HUDEP-2 (cell line): ENCODE results near the gene MYOZ2.

Experiments
- DNase-seq, 76 experiments: peaks; one replicate each; lab custom pipeline; 2025; ENCODE audit not compliant: unreplicated experiment in 76 of 76; lab: John Stamatoyannopoulos, UW

The MYOZ2 gene

GRCh38 chr4:119135721-119136121 is at the start of gene MYOZ2:
MYOZ2 (plus strand) TSS chr4:119135832; CDS start chr4:119136526, 694 bp downstream.
- DNase-seq: no peak

DNA sequence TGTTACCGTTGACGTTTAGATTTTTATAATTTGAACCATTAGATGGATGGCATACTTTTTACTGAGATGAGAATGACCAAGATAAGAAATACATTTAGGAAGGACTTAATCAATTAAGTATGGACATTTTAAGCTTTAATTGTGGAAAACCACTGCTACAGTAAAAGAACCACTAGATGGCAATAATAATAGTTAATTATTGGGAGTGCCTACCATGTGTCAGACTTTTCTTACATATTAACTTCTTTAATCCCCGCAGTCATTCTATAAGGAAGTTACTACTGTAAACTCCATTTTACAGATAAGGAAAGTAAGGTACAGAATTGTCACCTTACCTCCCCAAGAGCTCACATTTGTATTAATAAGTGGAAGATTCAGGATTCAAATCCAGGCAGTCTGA is 48.5 kb upstream of the MYOZ2 start:
- DNase-seq: no peak

GRCh38 chr4:119087656-119088055 is 48.0 kb upstream of the MYOZ2 start:
- DNase-seq: no peak

- DNase-seq: no peak
Measured at GRCh38 chr4:119093042-119093827, 42.4 kb upstream of the MYOZ2 start.

DNA sequence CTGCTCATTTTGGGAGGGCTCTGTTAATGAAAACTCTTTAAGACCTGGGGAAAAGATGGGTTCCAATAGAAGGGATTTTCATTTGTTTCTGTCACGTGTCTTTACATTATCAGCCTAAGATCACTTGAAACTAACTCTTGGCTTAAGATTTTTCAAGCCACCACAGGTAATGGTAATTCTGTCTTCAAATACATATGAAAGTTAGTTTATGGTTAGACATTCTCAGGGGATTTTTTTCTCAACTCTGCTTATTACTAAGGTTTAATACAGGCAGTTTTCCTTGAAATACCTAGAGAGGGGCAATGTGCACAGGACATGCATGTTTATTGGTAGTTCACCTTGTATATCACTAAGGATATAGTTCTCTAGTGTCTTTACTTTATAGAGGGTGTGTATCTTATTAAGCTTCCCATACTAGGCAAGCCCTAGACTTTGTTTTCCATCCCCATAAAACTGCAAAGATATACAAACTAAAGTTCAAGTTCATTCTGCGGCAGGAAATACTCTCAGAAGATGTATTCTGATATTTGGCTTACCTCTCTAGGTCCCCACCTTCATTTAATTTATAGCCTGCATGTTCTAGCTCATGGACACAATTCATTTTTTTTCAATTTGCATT is 38.2 kb upstream of the MYOZ2 start:
- no peak for DNase-seq

DNA sequence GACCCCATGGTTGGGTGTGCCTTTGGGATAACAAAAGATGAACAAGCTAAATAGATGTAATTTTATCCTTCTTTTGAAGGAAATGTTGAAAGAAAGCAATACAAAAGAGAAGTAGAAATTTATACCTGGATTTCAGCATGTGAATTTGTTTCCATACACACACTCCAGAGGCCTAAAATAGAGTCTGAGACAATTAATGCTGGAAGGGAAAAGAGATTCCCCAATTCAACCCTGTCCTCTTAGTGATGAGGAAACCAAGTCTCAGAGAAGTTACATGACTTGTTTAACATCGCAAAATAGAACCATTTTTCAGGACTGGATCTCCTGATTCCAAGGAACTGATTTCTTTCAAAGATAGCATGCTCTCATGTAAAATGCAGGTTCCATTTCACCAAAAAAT is 37.3 kb upstream of the MYOZ2 start:
- no peak for DNase-seq

DNA sequence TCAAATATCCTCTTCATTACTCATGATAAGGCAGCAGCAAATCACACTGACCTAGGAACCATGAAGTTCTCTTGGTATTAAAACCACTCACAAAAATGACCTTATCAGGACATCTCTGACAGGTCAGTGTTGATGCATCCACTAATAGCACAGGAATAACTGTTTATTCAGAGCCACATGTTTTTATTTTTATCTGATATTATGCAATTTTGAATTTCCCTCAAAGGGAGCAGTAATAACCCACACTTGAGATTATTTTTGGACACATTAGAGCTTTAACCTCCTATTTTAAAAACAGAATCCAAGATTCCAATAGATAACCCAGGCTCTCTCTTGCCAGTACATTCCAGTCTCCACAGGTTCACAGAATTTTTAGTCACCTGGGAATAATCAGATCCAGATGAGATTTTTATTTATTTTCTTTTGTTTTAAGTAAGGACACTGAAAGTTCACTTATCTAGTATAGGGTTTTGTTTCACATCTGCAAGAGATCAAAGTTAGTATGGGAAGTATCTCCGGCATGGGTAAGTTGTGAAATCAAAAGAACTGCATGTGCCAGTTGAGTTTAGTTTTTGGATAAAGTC is 36.3 kb upstream of the MYOZ2 start:
- DNase-seq: no peak

DNA sequence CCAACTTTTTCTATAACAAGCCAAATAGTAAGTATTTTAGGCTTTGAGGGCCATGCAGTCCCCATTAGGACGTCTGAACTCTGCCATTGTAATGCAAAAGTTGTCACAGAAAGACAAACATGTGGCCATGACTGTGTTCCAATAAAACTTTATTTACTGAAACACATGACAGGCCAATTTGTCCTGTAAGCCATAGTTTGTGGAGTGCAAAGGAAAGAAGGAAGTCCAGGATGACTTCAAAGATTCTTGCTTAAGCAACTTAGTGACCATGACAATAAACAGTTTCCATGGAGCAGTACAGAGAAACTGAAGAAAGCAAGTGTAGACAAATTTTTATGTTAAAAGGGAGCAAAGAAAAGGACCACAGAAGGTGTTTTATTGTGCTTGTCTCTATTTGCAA is 35.0 kb upstream of the MYOZ2 start:
- DNase-seq: no peak

- no peak for DNase-seq
Measured at GRCh38 chr4:119103263-119103662, 32.4 kb upstream of the MYOZ2 start.

GRCh38 chr4:119104644-119105273 is 30.9 kb upstream of the MYOZ2 start:
- DNase-seq: no peak

DNA sequence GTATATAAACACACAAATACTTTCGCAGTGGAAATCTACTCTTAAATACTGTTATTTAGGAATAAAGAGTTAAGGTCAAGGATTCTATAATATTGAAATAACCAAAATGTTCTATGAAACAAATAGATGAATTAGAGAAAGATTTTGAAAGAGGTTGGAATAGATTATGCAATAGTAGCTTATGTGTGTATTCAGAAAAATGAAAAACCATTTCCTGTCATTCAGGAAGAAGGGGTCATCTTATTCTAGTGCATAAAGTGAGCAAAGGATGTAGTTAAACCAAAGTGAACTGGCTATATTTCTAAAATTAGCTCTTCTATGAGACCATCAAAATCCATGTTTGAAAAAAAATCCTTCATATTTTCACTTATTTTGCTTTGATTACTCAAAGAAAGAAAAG is 30.0 kb upstream of the MYOZ2 start:
- no peak for DNase-seq

- DNase-seq: no peak
Measured at GRCh38 chr4:119106036-119107000, 29.3 kb upstream of the MYOZ2 start.

GRCh38 chr4:119110121-119110520 is 25.5 kb upstream of the MYOZ2 start:
- no peak for DNase-seq

- DNase-seq: no peak
Measured at GRCh38 chr4:119111296-119111695, 24.3 kb upstream of the MYOZ2 start.

DNA sequence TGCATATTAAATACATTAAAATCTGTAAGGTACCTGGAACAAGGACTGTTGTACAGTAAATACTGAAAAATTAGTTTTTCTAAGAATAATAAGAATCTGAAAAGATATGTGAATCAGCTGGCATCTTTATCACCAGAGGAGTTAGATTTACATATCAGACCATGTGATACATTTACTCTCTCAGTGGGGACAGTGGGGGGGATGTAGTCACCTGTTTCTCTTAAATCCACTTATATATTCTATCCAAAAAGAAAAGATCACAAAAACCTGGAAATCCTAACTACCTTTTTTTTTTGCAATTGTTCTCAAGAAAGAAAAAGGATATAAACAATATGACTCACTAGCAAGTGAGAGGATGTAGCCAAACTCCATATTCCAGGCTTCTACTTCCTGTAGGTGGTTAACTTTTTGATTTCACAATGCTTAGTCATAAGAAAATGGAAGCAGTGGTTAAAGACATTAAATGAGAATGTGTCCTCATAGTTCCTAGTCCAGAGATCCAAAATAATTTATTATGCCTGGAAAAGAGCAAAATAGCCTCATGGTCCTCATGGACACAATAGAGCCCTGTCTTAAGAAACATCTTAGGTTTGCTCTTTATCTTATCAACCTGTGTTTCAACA is 22.5 kb upstream of the MYOZ2 start:
- DNase-seq: no peak

GRCh38 chr4:119116021-119116420 is 19.6 kb upstream of the MYOZ2 start:
- no peak for DNase-seq

GRCh38 chr4:119116925-119117900 is 18.4 kb upstream of the MYOZ2 start:
- no peak for DNase-seq

GRCh38 chr4:119118397-119118796 is 17.2 kb upstream of the MYOZ2 start:
- DNase-seq: no peak

DNA sequence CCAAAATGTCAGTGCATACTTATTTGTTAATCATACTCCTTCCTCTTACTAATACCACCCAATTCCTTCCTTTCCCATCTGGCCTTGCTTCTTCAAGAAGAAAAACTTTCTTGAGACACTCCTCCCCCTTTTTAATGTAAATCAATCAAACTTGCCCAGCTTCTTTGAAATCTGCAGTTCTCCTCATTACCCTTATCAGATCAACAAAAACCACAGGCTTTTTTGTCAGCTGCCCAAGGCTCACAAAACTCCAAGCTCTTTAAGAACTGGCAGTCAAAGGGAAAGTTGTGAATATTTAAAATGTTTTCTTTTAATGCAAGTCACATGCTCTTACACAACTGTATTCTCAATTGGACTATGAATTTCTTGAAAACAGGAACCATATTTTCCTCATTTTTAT is 11.3 kb upstream of the MYOZ2 start:
- no peak for DNase-seq
